Hepatocyte (in vitro differentiated cells): Measurements from ENCODE around the gene RUFY4. TPM values are rescaled to one million over a fixed set of nuclear protein-coding genes. Genes with fewer than 3 reads are reported as not detected.

Source experiments
- DNase-seq: peaks from one replicate; pipeline ENCODE4 v3.0.0-alpha.2; 2016; ENCODE audit warnings: low spot score
- H2AFZ ChIP-seq: fragments of 200-600 bp; sonication (generic); 2 replicates; pipeline ENCODE4 v1.6.0; 2016; ENCODE audit warnings: antibody characterized with exemption, mild to moderate bottlenecking
- H3K27ac ChIP-seq: fragments of 200-600 bp; sonication (generic); 2 replicates; pipeline ENCODE4 v1.5.1; 2016; ENCODE audit warnings: mild to moderate bottlenecking
- H3K27me3 ChIP-seq: fragments of 200-600 bp; sonication (generic); 2 replicates; pipeline ENCODE4 v1.6.1; 2016
- H3K36me3 ChIP-seq: fragments of 200-600 bp; sonication (generic); replicated peaks from 2 replicates; pipeline ENCODE4 v1.5.1; 2016; ENCODE audit warnings: low read depth; ENCODE audit not compliant: insufficient read depth
- H3K4me1 ChIP-seq: fragments of 200-600 bp; sonication (generic); 2 replicates; pipeline ENCODE4 v1.5.1; 2016; ENCODE audit warnings: mild to moderate bottlenecking, moderate library complexity; ENCODE audit not compliant: insufficient read depth
- H3K4me2 ChIP-seq: fragments of 200-600 bp; sonication (generic); 2 replicates; pipeline ENCODE4 v1.6.0; 2016
- H3K4me3 ChIP-seq: fragments of 200-600 bp; sonication (generic); 2 replicates; pipeline ENCODE4 v1.5.1; 2016; ENCODE audit warnings: mild to moderate bottlenecking
- H3K79me2 ChIP-seq: fragments of 200-600 bp; sonication (generic); 2 replicates; pipeline ENCODE4 v1.6.0; 2017; ENCODE audit warnings: mild to moderate bottlenecking
- H3K9me2 ChIP-seq: fragments of 200-600 bp; sonication (generic); replicated peaks from 2 replicates; pipeline ENCODE4 v1.6.0; 2017; ENCODE audit warnings: mild to moderate bottlenecking; ENCODE audit not compliant: insufficient read depth
- H3K9me3 ChIP-seq: fragments of 200-600 bp; sonication (generic); 2 replicates; pipeline ENCODE4 v1.5.1; 2016; ENCODE audit warnings: low read depth, mild to moderate bottlenecking
- H4K20me1 ChIP-seq: fragments of 200-600 bp; sonication (generic); 2 replicates; pipeline ENCODE4 v1.6.0; 2016; ENCODE audit warnings: mild to moderate bottlenecking; ENCODE audit not compliant: insufficient read depth, poor library complexity, severe bottlenecking
- CTCF ChIP-seq: fragments of 200-600 bp; sonication (generic); IDR thresholded peaks from 2 replicates; pipeline ENCODE4 v1.5.1; 2016; ENCODE audit warnings: antibody characterized with exemption, mild to moderate bottlenecking; ENCODE audit not compliant: poor library complexity
- EZH2 ChIP-seq: fragments of 200-600 bp; sonication (generic); IDR thresholded peaks from 2 replicates; pipeline ENCODE4 v1.6.1; 2016; ENCODE audit warnings: antibody characterized with exemption, mild to moderate bottlenecking, borderline replicate concordance
- EZH2phosphoT487 ChIP-seq: fragments of 200-600 bp; sonication (generic); IDR thresholded peaks from one replicate; pipeline ENCODE4 v1.6.1; 2018; ENCODE audit warnings: antibody characterized with exemption, mild to moderate bottlenecking, low read depth, moderate library complexity; ENCODE audit not compliant: unreplicated experiment, severe bottlenecking
- WGBS: methylation state at CpG from one replicate; pipeline ENCODE4 v1.1.6; 2016; ENCODE audit warnings: low lambda C conversion rate; ENCODE audit errors: missing lambda C conversion rate; 5-methylcytosine and 5-hydroxymethylcytosine counted together
- polyA plus RNA-seq: library from polyadenylated mRNA; unstranded; fragments of >200 nt; fragmentation: Nextera tagmentation; extraction: Ambion mirVana; gene quantifications from 2 replicates; pipeline ENCODE4 v1.2.1, GENCODE V29; 2016
- total RNA-seq: library from RNA; depleted of rRNA; stranded (reverse); fragments of >200 nt; gene quantifications from 2 replicates; pipeline ENCODE4 v1.2.3, GENCODE V29; 2014

RUFY4 gene
- total and polyA plus RNA-seq, 2 experiments from 2014 or later, result 0.10 to 1.5 TPM

GRCh38 chr2:218082586-218083351 is 13.7 kb downstream of the RUFY4 start:
- no peaks in the 10 kb centered on the region for H3K36me3 ChIP-seq
- WGBS, result 86% methylated on average over 14 of the region's 14 CpGs
- no peak for TF ChIP-seq EZH2
- TF ChIP-seq CTCF, result no peak
- no peak for TF ChIP-seq EZH2phosphoT487

GRCh38 chr2:218083352-218083676 is 14.3 kb downstream of the RUFY4 start:
- Histone ChIP-seq H4K20me1 (no peaks in the 10 kb centered on the region), H3K27ac (no peak overlapping the region), H3K9me2 (no peaks in the 10 kb centered on the region), H3K27me3 (no peaks in the 10 kb centered on the region), H3K36me3 (no peaks in the 10 kb centered on the region), H3K4me2 (no peak overlapping the region), H3K4me1 (no peaks in the 10 kb centered on the region), H3K4me3 (no peak overlapping the region), H2AFZ (no peak overlapping the region), H3K9me3 (no peaks in the 10 kb centered on the region), H3K79me2 (no peaks in the 10 kb centered on the region)
- no peak for DNase-seq
- WGBS, result 91% methylated on average over 3 of the region's 3 CpGs
- TF ChIP-seq EZH2phosphoT487 (no peak), EZH2 (no peak), CTCF (no peak)

More at GRCh38 chr2:218082586-218083351, 13.7 kb downstream of the RUFY4 start:
- Histone ChIP-seq H3K79me2 (no peaks in the 10 kb centered on the region), H3K4me3 (no peak overlapping the region), H4K20me1 (no peaks in the 10 kb centered on the region), H3K9me3 (no peaks in the 10 kb centered on the region), H3K27ac (no peak overlapping the region), H3K9me2 (no peaks in the 10 kb centered on the region), H2AFZ (no peak overlapping the region), H3K27me3 (no peaks in the 10 kb centered on the region), H3K4me2 (no peak overlapping the region), H3K4me1 (no peaks in the 10 kb centered on the region)
- no peak for DNase-seq

- Histone ChIP-seq H4K20me1 (no peaks in the 10 kb centered on the region), H3K4me2 (no peak overlapping the region), H3K27ac (no peak overlapping the region), H3K4me1 (no peaks in the 10 kb centered on the region), H3K79me2 (no peaks in the 10 kb centered on the region), H3K4me3 (no peak overlapping the region), H3K36me3 (no peaks in the 10 kb centered on the region), H3K27me3 (no peaks in the 10 kb centered on the region), H3K9me2 (no peaks in the 10 kb centered on the region), H2AFZ (no peak overlapping the region), H3K9me3 (no peaks in the 10 kb centered on the region)
- DNase-seq, result no peak
- TF ChIP-seq EZH2 (no peak), EZH2phosphoT487 (no peak), CTCF (no peak)
These were observed 17.4 kb downstream of the RUFY4 start for GRCh38 chr2:218086478-218086877.
